SK-N-MC (cell line): ENCODE results near the gene DENND6B.

ENCODE experiments used
- DNase-seq: peaks from one replicate; pipeline ENCODE4 v3.0.0-alpha.2; 2011; ENCODE audit warnings: low read depth, low spot score
- H3K27ac ChIP-seq: fragments of 200-600 bp; sonication (generic); 2 replicates; pipeline ENCODE4 v1.5.1; 2016; ENCODE audit warnings: mixed run types
- H3K36me3 ChIP-seq: fragments of 200-600 bp; sonication (generic); 2 replicates; pipeline ENCODE4 v1.6.1; 2017; ENCODE audit warnings: antibody characterized with exemption, low read length, mixed read lengths; ENCODE audit not compliant: insufficient read depth
- H3K4me3 ChIP-seq: fragments of 200-600 bp; sonication (generic); 2 replicates; pipeline ENCODE4 v1.5.1; 2016
- H3K9ac ChIP-seq: fragments of 200-600 bp; sonication (generic); 2 replicates; pipeline ENCODE4 v1.8.0; 2017; ENCODE audit warnings: mixed run types, mixed read lengths; ENCODE audit not compliant: insufficient read length
- H3K9me3 ChIP-seq: fragments of 200-600 bp; sonication (generic); 2 replicates; pipeline ENCODE4 v1.6.1; 2017; ENCODE audit warnings: low read depth, mild to moderate bottlenecking, antibody characterized with exemption, low read length, moderate library complexity, mixed read lengths
- EZH2 ChIP-seq: fragments of 200-600 bp; sonication (generic); IDR thresholded peaks from one replicate; pipeline ENCODE4 v1.6.1; 2017; ENCODE audit warnings: antibody characterized with exemption
- FOXP2 ChIP-seq: optimal IDR thresholded peaks from 2 replicates; pipeline ENCODE3; 2011; ENCODE audit warnings: mild to moderate bottlenecking, moderate library complexity; ENCODE audit not compliant: insufficient read depth; ENCODE audit errors: extremely low read length, control extremely low read depth
- POLR2AphosphoS5 ChIP-seq: IDR thresholded peaks from 2 replicates; pipeline ENCODE4 v1.6.1; 2012; ENCODE audit warnings: mild to moderate bottlenecking, low read depth, low read length, borderline replicate concordance

Gene DENND6B

DNA sequence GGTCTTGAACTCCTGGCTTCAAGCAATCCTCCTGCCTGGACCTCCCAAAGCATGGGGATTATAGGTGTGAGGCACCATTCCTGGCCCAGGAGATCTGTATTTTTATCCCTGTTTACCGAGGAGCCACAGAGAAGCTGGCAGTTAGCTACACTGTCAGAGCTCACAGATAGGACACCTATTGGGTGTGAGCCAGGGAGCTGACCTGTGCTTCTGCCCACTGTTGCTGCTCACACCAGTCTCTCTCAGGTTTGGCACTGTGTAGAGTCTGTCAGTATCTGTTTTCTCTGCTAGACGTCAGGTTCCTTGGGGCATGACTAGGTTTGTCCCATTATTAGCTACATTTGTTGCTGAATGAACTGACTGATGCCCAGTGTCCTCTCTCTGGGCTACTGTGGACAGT lies 33.8 kb upstream of the DENND6B start:
- no peak overlapping the region for H3K4me3 ChIP-seq
- no peak for DNase-seq
- H3K36me3 ChIP-seq: peaks cover 22% of the 10 kb centered on the region
- TF ChIP-seq EZH2: no peak
- TF ChIP-seq FOXP2: no peak
- TF ChIP-seq POLR2AphosphoS5: no peak
- H3K9me3 ChIP-seq: no peaks in the 10 kb centered on the region
- H3K9ac ChIP-seq: no peak overlapping the region
- no peak overlapping the region for H3K27ac ChIP-seq

GRCh38 chr22:50357756-50358155 lies 30.9 kb upstream of the DENND6B start:
- Histone ChIP-seq H3K9me3 (no peaks in the 10 kb centered on the region), H3K9ac (no peak overlapping the region), H3K27ac (no peak overlapping the region), H3K36me3 (peaks cover 22% of the 10 kb centered on the region), H3K4me3 (no peak overlapping the region)
- no peak for DNase-seq
- TF ChIP-seq EZH2: no peak
- TF ChIP-seq FOXP2: no peak
- TF ChIP-seq POLR2AphosphoS5: no peak

DNA sequence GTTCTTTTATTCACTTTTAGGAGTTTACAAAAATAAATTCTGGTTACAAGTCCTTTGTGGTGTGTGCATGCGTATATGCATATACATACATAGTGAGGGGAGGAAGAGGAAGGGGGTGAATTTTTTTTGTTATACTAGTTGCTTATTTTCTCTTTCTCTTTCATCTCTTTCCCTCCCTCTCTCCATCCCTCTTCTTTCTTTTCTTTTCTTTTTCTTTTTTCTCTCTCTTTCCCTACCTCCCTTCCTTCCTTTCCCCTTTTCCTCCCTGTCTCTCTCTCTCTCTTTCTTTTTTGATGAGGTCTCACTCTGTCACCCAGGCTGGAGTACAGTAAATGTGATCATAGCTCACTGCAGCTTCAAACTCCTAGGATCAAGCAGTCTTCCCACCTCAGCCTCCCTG lies 30.4 kb upstream of the DENND6B start:
- H3K4me3 ChIP-seq: no peak overlapping the region
- TF ChIP-seq POLR2AphosphoS5: no peak
- TF ChIP-seq EZH2: no peak
- no peak for TF ChIP-seq FOXP2
- H3K9me3 ChIP-seq: no peaks in the 10 kb centered on the region
- H3K36me3 ChIP-seq: peaks cover 22% of the 10 kb centered on the region
- no peak for DNase-seq
- no peak overlapping the region for H3K27ac ChIP-seq
- H3K9ac ChIP-seq: no peak overlapping the region

GRCh38 chr22:50356186-50356585 lies 29.4 kb upstream of the DENND6B start:
- Histone ChIP-seq H3K4me3 (no peak overlapping the region), H3K36me3 (peaks cover 17% of the 10 kb centered on the region), H3K27ac (no peak overlapping the region), H3K9ac (no peak overlapping the region), H3K9me3 (no peaks in the 10 kb centered on the region)
- no peak for DNase-seq
- TF ChIP-seq FOXP2 (no peak), EZH2 (no peak), POLR2AphosphoS5 (no peak)

DNA sequence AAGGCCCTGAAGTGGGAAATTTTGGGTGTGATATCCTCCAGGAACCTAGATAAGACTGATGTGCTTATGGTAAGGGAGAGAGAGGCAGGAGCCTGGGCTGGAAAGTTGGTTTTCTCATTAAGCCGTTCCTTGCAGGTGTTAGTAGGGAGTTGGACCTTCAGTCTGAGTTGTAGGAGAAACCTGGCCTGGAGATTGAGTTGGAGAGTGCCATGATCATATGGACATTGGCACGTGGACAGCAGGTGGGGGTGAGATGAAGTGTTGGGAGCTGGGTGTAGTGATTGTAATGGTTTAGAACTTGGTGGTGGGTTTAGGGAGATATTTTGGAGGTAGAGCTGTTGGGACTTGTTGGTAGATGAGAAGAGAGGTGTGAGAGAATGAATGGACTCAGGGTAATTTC lies 21.2 kb upstream of the DENND6B start:
- H3K27ac ChIP-seq: no peak overlapping the region
- peaks cover 10% of the 10 kb centered on the region; the same call in 1 of the 2 replicates for H3K36me3 ChIP-seq
- DNase-seq: no peak
- H3K4me3 ChIP-seq: no peak overlapping the region
- H3K9ac ChIP-seq: no peak overlapping the region
- no peaks in the 10 kb centered on the region for H3K9me3 ChIP-seq
- TF ChIP-seq FOXP2: no peak
- no peak for TF ChIP-seq POLR2AphosphoS5
- no peak for TF ChIP-seq EZH2

DNA sequence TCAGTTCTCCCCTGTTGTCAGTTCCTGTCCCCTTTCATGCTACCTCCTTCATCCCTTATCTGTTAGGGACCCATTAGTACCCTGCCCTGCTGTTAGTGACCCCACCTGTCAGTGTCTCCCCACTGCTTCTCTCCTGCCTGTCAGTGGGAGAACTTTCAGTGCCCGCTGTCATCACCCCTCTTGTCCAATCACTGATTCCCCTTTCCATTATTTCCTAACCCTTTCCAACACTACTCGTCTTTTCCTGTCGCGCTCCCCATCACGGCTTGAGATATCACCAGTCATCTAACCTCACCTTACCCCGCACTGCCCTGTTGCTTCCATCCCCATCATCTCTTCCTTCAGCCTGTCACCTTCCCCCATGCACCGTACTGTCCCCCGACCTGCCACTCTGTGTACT lies 20.3 kb upstream of the DENND6B start:
- TF ChIP-seq EZH2: no peak
- no peak for TF ChIP-seq FOXP2
- TF ChIP-seq POLR2AphosphoS5: no peak

DNA sequence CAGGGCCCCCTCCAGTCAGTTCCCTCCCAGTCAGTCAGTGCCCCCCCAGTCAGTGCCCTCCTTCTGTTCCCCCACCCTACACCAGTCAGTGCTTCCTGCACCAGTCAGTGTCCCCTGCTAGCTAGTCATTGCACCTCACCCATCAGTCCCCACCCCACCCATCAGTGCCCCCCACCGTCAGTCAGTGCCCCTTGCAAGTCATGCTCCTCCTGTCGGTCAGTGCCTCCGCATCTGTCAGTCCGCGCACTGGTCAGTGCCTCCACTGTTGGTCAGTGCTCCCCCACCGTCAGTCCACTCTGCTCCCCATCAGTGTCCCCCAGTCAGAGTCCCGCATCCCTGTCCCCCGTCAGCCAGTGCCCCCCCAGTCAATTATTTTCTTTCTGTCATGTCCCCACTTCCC lies 19.7 kb upstream of the DENND6B start:
- no peak overlapping the region for H3K9ac ChIP-seq
- H3K4me3 ChIP-seq: no peak overlapping the region
- no peaks in the 10 kb centered on the region for H3K9me3 ChIP-seq
- H3K27ac ChIP-seq: no peak overlapping the region
- no peak for TF ChIP-seq POLR2AphosphoS5
- no peak for TF ChIP-seq FOXP2
- TF ChIP-seq EZH2: no peak
- no peak for DNase-seq
- H3K36me3 ChIP-seq: peaks cover 10% of the 10 kb centered on the region; the same call in 1 of the 2 replicates

More for the DNA sequence above, 20.3 kb upstream of the DENND6B start:
- H3K9ac ChIP-seq: no peak overlapping the region
- no peak for DNase-seq
- H3K9me3 ChIP-seq: no peaks in the 10 kb centered on the region
- no peak overlapping the region for H3K27ac ChIP-seq
- peaks cover 10% of the 10 kb centered on the region; the same call in 1 of the 2 replicates for H3K36me3 ChIP-seq
- H3K4me3 ChIP-seq: no peak overlapping the region

DNA sequence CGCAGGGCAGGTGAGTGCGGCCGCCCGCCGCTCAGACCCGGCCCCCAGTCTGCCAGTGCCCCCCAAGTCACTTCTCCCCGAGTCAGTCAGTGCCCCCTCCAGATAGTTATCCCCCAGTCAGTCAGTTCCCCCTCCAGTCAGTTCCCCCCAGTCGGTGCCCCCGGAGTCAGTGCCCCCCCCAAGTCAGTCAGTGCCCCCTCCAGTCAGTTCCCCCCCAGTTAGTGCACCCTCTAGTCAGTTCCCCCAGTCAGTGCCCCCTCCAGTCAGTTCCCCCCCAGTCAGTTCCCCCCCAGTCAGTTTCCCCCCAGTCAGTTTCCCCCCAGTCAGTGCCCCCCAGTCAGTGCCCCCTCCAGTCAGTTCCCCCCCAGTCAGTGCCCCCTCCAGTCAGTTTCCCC lies 16.7 kb upstream of the DENND6B start:
- DNase-seq: no peak
- no peak for TF ChIP-seq POLR2AphosphoS5
- TF ChIP-seq FOXP2: no peak
- Histone ChIP-seq H3K36me3 (peaks cover 10% of the 10 kb centered on the region; the same call in 1 of the 2 replicates), H3K4me3 (peak overlapping the region; percentile 83), H3K9me3 (no peaks in the 10 kb centered on the region), H3K9ac (peak overlapping the region; percentile 90), H3K27ac (peak overlapping the region; percentile 75)
